Esophagus muscularis mucosa (tissue), 4 donors: ENCODE results near the gene MRPS21.

ENCODE experiments used
- CTCF ChIP-seq, 3 experiments: fragments of 200-600 bp in 2 of 3; fragments of 450-650 bp in 1 of 3; sonication (generic) in 2 of 3; IDR thresholded peaks; one replicate each; pipeline ENCODE4 v1.5.1; 2017 to 2019; ENCODE audit warnings: antibody characterized with exemption in 3 of 3, mild to moderate bottlenecking in 2 of 3, moderate library complexity in 1 of 3
- EP300 ChIP-seq: sonication (generic); formaldehyde crosslinking; IDR thresholded peaks from one replicate; pipeline ENCODE4 v1.6.1; 2017; ENCODE audit warnings: antibody characterized with exemption
- POLR2A ChIP-seq: fragments of 450-650 bp; IDR thresholded peaks from one replicate; pipeline ENCODE4 v1.6.1; 2017; ENCODE audit warnings: antibody characterized with exemption, moderate library complexity, mild to moderate bottlenecking, low read depth
- POLR2AphosphoS5 ChIP-seq, 2 donors: sonication (generic); formaldehyde crosslinking; IDR thresholded peaks; one replicate each; pipeline ENCODE4 v1.6.1; 2017; ENCODE audit warnings: antibody characterized with exemption in 2 of 2

DNA sequence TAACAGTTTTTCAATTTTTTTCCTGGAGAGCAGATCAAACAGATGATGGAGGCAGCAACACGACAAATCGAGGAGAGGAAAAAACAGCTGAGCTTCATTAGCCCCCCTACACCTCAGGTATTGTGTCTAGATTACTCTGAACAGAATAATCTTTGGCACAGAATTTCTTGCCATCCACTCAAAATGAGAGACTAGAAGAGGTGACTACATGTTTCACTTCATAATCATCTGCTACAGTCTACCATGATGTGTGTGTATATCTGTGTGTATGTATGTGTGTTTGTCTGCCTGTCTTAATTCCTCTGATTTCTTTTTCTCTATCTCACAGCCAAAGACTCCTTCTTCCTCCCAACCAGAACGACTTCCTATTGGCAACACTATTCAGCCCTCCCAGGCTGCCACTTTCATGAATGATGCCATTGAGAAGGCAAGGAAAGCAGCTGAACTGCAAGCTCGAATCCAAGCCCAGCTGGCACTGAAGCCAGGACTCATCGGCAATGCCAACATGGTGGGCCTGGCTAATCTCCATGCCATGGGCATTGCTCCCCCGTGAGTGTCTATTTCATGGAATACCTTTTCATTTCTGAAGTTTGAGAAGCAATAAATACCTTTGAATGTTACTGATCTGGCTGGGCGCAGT is 39.1 kb downstream of the MRPS21 start:
- no peak for TF ChIP-seq CTCF (IDR thresholded peaks at IDR 0.05)
- no peak for TF ChIP-seq POLR2AphosphoS5 (IDR thresholded peaks at IDR 0.05)
- no peak for TF ChIP-seq EP300
- TF ChIP-seq POLR2A: no peak
